ENCODE data around the gene ANTKMT. TPM values are rescaled to one million over a fixed set of nuclear protein-coding genes. Genes with fewer than 3 reads are reported as not detected.
A peak's percentile ranks its signal among the peaks of the same experiment; 100 is the strongest.
"Not testable (repeated sequence)": the region's sequence is repeated elsewhere in the genome, so short reads cannot be mapped to it uniquely, and the experiment has no call there.

ANTKMT gene
- total RNA-seq, 2 experiments from 2014 or later, result 21.6 to 23.2 TPM

DNA sequence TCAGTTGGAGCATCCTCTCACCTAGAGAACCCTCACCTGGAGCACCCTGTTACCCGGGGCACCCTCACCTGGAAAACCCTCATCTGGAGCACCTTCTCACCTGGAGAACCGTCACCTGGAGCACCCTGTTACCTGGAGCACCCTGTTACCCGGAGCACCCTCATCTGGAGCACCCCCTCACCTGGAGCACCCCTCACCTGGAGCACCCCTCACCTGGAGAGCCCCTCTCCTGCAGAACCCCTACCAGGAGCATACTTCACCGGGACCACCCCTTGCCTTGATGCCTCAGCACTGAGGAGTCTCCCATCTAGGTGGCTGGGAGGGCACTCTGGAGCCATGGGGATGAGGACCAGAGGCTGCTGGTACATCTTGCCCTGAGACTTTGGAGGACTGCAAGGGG is 12.0 kb upstream of the ANTKMT start:
- no peak overlapping the region for H3K27ac Mint-ChIP-seq
- H3K36me3 Mint-ChIP-seq, result no peaks in the 10 kb centered on the region
- H3K4me3 Mint-ChIP-seq, result no peak overlapping the region
- no peak for DNase-seq
- H3K27me3 Mint-ChIP-seq, result peaks cover 40% of the 10 kb centered on the region
- POLR2A ChIA-PET, result interaction anchor here (1.0 kb wide), 1 partner anchor 79 kb away, joined by 4 read pairs; the partner anchor contains the start of genes CHTF18 and RPUSD1
- no peaks in the 10 kb centered on the region for H3K9me3 Mint-ChIP-seq
- no peaks in the 10 kb centered on the region for H3K4me1 Mint-ChIP-seq
- no peak for ATAC-seq (ENCODE audit: low read depth)

DNA sequence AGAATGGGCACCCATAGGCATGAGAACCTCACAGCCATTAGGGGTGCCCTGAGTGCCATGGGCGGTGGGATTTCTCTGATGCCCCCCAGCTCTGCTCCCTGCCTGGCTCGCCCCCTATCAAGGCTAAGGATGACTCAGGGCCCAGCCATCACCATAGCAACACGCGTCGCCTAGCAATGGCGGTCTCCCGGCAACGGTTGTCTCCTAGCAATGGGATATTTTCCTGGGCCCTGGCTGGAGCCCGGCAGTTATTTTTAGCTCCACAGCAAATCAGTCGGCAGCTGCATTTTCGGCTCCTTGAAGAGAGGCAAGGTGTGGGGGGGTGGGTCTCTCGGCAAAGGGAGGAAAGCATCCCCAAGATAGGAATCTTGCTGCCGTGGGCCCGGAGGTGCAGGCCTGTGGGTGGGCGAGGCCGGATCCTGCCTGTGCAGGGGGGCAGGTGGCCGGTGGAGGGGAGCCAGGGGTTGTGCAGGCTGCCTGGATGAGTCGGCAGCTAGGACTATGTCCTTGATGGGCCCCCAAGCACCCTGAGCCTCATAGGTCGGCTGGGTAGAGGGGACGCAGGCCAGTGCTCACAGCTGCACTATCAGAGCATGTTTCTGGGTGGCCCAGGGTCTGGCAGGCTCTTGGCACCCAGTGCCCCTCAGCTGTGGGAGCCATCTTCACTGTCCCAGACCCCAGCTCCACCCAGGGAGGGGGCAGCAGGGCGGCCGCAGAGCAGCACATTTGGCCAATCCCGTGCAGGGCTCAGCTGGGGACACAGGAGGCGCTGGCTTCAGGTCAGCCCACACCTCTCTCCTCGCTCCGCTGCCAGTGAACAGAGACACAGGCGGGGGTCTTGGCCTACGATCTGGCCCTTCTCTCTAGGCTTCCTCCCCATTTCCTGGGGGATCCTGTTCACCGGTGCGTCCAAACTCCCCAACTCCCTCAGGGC is 11.1 kb upstream of the ANTKMT start:
- Mint-ChIP-seq H3K4me3 (no peak overlapping the region), H3K27ac (no peak overlapping the region), H3K4me1 (peaks cover 3% of the 10 kb centered on the region), H3K9me3 (no peaks in the 10 kb centered on the region), H3K27me3 (peaks cover 37% of the 10 kb centered on the region), H3K36me3 (no peaks in the 10 kb centered on the region)
- POLR2A ChIA-PET, result interaction anchor here (0.5 kb wide), 1 partner anchor 347 kb away, joined by 3 read pairs; no protein-coding TSS in a partner anchor
- DNase-seq (no peak), ATAC-seq (ENCODE audit: low read depth) (no peak)

DNA sequence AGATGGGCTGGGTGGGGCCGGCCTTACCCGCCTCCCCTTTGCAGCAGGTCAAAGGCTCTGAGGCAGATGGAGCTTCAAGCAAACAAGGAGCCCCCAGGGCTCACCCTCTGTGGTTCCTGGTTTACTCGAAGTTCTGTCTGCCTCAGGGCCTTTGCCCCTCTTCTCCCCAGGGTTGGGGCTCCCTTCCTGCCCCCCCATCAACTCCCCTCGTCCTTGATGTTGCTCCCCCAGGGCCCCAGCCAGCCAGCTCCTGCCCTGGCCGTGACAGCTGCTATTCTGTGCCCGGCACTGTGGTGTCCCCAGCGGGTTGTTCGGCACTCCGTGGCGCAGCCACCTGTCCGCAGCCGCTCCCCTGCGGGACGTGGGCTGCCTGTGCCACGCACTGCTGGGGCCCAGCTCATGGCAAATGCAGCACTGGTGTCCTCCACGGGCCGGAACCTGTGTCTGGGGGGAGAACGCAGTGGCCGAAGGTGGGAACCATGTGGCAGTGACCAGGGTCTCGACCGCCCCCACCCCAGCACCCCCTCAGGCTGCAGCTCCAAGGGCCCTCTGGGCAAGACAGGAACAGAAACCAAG is 10.4 kb upstream of the ANTKMT start:
- no peak for ATAC-seq (ENCODE audit: low read depth)
- DNase-seq, result no peak
- H3K36me3 Mint-ChIP-seq, result no peaks in the 10 kb centered on the region
- peaks cover 37% of the 10 kb centered on the region for H3K27me3 Mint-ChIP-seq
- H3K9me3 Mint-ChIP-seq, result no peaks in the 10 kb centered on the region
- H3K27ac Mint-ChIP-seq, result no peak overlapping the region
- H3K4me3 Mint-ChIP-seq, result no peak overlapping the region
- POLR2A ChIA-PET, result interaction anchor here (0.5 kb wide), 1 partner anchor 347 kb away, joined by 3 read pairs; no protein-coding TSS in a partner anchor
- H3K4me1 Mint-ChIP-seq, result peaks cover 3% of the 10 kb centered on the region

DNA sequence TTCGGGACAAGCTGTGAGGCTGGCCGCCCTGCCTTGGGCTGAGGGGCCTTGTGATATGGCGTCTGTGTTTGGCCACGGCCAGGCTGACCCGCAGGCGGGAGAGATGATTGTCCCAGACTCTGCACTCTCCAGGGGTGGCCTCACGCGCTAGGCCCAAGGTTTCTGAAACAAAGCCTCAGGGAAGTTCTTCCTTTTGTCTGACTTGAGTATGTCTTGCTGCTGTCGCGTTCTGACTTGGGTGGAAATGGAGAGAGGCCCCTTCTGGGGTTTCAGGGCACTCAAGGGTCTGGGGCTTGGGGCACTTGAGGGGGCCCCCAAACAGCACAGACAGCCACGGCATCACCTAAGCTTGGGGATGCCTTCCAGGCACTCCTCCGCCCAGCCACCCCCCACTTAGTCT is 9.9 kb upstream of the ANTKMT start:
- peaks cover 3% of the 10 kb centered on the region for H3K4me1 Mint-ChIP-seq
- H3K4me3 Mint-ChIP-seq, result no peak overlapping the region
- H3K27me3 Mint-ChIP-seq, result peaks cover 41% of the 10 kb centered on the region
- no peaks in the 10 kb centered on the region for H3K9me3 Mint-ChIP-seq
- H3K36me3 Mint-ChIP-seq, result no peaks in the 10 kb centered on the region
- POLR2A ChIA-PET, result no interaction called here
- ATAC-seq (ENCODE audit: low read depth) (no peak), DNase-seq (no peak)
- H3K27ac Mint-ChIP-seq, result no peak overlapping the region

DNA sequence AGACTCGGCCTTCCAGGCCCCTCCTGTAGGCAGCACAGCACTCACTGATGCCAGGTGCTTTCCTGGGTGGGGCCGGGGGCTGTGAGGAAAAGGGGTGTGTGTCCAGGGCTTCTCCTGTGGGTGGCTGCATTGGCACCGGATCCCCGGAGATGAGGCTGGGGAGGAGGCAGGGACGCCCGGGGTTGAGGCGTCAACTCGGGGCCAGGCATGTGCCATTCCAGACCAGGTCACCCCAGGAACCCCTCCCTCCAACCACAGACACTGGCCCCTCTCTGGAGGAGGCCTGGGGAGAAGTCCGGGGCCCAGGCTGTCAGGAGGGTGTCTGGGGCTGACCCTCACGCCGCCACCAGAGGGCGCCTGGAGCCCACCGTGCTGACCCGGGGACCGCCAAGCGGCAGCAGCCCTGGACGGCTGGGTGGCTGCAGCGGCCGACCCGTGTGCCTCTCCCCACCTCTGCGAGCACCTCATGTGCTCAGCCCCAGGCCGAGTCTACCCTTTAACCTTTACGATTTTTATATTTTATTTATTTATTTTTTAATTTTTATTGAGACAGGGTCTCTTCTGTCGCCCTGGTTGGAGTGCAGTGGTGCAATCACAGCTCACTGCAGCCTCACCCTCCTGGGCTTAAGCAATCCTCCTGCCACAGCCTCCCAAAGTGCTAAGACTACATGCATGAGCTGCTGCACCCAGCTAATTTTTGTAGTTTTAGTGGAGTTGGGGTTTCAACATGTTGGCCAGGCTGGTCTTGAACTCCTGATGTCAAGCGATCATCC is 9.2 kb upstream of the ANTKMT start:
- no peaks in the 10 kb centered on the region for H3K36me3 Mint-ChIP-seq
- DNase-seq (peak; percentile 89), ATAC-seq (ENCODE audit: low read depth) (peak; percentile 66)
- POLR2A ChIA-PET, result interaction anchor here (1.0 to 1.2 kb wide), 2 partner anchors 29 to 74 kb away, joined by 4 to 5 read pairs; partner anchors contain the start of gene CIAO3
- H3K9me3 Mint-ChIP-seq, result no peaks in the 10 kb centered on the region
- H3K27ac Mint-ChIP-seq, result no peak overlapping the region
- H3K4me3 Mint-ChIP-seq, result no peak overlapping the region
- H3K4me1 Mint-ChIP-seq, result peaks cover 4% of the 10 kb centered on the region
- peaks cover 39% of the 10 kb centered on the region for H3K27me3 Mint-ChIP-seq

DNA sequence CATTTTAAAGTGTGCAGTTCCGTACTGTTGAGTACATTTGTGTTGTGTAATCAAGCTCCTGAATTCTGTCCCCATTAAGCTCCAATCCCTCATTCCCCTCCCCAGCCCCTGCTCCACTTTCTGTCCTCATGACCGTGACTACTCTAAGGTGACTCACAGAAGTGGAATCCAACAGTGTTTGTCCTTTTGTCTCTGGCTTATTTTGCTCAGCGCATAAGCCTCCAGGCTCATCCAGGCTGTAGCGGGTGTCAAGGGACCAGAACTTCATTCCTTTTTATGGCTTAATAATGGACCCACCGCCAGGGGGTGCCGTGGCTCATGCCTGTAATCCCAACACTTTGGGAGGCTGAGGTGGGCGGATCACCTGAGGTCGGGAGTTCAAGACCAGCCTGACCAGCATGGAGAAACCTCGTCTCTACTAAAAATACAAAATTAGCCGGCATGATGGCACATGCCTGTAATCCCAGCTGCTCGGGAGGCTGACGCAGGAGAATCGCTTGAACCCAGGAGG is 8.2 kb upstream of the ANTKMT start:
- not testable (repeated sequence) for H3K4me1 Mint-ChIP-seq

DNA sequence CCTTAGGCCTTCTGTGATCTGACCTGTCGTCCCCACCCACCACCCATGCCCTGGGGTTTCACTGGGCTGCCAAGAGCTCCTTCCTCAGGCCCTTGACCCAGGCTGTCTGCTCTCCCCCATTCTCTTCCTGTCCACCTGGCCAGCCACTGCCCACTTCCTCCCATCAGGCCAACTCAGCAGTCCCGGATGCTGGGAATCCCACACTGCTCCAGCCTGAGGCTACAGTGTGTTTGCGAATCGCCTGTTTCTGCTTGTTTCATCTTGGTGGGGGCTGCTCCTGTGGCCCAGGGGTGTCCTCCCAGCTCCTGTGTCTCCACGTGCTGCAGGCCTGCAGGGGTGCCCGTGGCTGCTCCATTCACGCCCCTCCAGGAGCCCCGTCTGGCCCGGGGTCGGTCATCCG is 6.9 kb upstream of the ANTKMT start:
- peaks cover 20% of the 10 kb centered on the region for H3K27me3 Mint-ChIP-seq
- peaks cover 4% of the 10 kb centered on the region for H3K4me1 Mint-ChIP-seq
- DNase-seq, result no peak
- H3K27ac Mint-ChIP-seq, result no peak overlapping the region
- no peak for ATAC-seq (ENCODE audit: low read depth)
- H3K9me3 Mint-ChIP-seq, result no peaks in the 10 kb centered on the region
- POLR2A ChIA-PET, result interaction anchor here (0.6 to 2.1 kb wide), 2 partner anchors 39 to 74 kb away, joined by 3 to 6 read pairs; partner anchors contain the start of genes CHTF18 and RPUSD1
- no peaks in the 10 kb centered on the region for H3K36me3 Mint-ChIP-seq
- H3K4me3 Mint-ChIP-seq, result no peak overlapping the region

More for the DNA sequence above, 8.2 kb upstream of the ANTKMT start:
- not testable (repeated sequence) for H3K36me3 Mint-ChIP-seq; DNase-seq; H3K9me3 Mint-ChIP-seq; H3K4me3 Mint-ChIP-seq; H3K27ac Mint-ChIP-seq; ATAC-seq (ENCODE audit: low read depth)
- H3K27me3 Mint-ChIP-seq, result peaks cover 31% of the 10 kb centered on the region
- POLR2A ChIA-PET, result interaction anchor here (0.7 to 1.2 kb wide), 4 partner anchors 15 to 73 kb away, joined by 3 to 7 read pairs (median 4); no protein-coding TSS in a partner anchor

DNA sequence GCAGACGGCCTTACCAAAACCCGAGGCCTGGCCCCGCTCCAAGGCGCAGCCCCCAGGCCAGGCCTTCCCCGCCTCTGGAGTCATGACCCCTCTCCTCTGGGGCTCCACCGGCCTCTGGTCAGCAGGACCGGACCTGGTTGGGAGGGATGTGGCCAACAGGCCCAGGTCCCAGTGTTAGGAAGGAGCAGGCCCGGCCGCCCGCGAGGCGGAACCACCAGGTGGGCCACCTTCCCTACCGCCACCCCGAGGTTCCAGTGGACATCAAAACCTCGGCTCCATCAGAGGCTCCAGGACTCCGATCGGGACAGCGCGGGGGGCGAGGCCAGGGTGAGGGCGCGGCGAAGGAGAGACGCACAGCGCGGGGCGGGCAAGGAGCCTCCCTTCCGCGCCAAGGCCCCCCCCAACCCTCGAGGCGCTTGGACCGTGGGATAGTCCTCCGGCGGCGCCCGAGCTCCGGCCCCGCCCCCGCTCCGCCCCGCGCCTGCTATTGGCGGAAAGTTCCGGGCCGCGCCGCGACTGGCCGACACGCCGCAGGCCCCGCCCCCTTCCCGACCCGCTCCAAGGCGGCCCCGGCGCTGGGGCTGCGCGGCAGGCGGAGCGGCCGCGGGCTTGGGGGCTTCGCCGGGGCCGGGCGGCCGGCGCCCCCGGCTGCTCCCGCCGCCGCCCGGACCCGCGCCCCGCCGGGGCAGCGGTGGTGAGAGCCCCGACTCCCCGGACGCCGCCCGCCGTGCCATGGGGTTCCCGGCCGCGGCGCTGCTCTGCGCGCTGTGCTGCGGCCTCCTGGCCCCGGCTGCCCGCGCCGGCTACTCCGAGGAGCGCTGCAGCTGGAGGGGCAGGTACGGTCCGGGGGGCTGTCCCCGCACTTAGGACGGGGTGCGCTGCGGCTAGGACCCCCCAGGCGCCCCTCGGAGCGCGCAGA is 6.1 kb upstream of the ANTKMT start, which contains the start of gene METRN:
Gene METRN, plus strand, starts transcription at position 561 of the 919 bp plus-strand sequence. Its CDS starts 172 bp downstream, at position 733.
- peak within 1 kb of the TSS; percentile 25 for H3K4me3 Mint-ChIP-seq
- peak; percentile 97 for DNase-seq
- peaks cover 14% of the 10 kb centered on the region for H3K27me3 Mint-ChIP-seq
- H3K36me3 Mint-ChIP-seq, result no peaks in the 10 kb centered on the region
- H3K4me1 Mint-ChIP-seq, result peaks cover 4% of the 10 kb centered on the region
- H3K9me3 Mint-ChIP-seq, result no peaks in the 10 kb centered on the region
- H3K27ac Mint-ChIP-seq, result no peak within 1 kb of the TSS
- POLR2A ChIA-PET, result interaction anchor here (0.6 to 2.3 kb wide), 6 partner anchors 10 to 1219 kb away, joined by 3 to 11 read pairs (median 5); partner anchors contain the start of genes CHTF18, CIAO3 and RPUSD1
- peak; percentile 84 for ATAC-seq (ENCODE audit: low read depth)

DNA sequence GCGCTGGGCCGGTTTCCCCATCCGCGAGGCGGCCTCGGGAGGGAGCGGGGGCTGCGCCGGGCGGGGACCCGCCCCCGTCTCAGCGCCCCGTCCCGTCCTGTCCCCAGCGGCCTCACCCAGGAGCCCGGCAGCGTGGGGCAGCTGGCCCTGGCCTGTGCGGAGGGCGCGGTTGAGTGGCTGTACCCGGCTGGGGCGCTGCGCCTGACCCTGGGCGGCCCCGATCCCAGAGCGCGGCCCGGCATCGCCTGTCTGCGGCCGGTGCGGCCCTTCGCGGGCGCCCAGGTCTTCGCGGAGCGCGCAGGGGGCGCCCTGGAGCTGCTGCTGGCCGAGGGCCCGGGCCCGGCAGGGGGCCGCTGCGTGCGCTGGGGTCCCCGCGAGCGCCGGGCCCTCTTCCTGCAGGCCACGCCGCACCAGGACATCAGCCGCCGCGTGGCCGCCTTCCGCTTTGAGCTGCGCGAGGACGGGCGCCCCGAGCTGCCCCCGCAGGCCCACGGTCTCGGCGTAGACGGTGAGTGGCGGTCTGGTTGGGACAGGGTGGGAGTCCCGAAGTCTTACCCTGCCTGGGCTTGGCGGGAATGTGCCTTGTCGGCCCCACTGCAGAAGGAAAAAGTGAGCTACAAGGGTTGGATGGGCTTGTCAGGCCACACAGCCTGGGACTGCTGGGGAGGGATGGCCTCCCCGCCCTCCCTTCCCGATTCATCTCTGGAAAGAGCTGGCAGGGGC is 5.3 kb upstream of the ANTKMT start:
- ATAC-seq (ENCODE audit: low read depth) (peak; percentile 9), DNase-seq (no peak)
- Mint-ChIP-seq H3K4me1 (peaks cover 7% of the 10 kb centered on the region), H3K36me3 (no peaks in the 10 kb centered on the region), H3K27me3 (peaks cover 14% of the 10 kb centered on the region), H3K4me3 (peak overlapping the region; percentile 25), H3K9me3 (no peaks in the 10 kb centered on the region), H3K27ac (no peak overlapping the region)
- POLR2A ChIA-PET, result interaction anchor here (0.6 to 2.3 kb wide), 7 partner anchors 9 to 1218 kb away, joined by 3 to 11 read pairs (median 5); partner anchors contain the start of genes CHTF18, CIAO3 and RPUSD1

DNA sequence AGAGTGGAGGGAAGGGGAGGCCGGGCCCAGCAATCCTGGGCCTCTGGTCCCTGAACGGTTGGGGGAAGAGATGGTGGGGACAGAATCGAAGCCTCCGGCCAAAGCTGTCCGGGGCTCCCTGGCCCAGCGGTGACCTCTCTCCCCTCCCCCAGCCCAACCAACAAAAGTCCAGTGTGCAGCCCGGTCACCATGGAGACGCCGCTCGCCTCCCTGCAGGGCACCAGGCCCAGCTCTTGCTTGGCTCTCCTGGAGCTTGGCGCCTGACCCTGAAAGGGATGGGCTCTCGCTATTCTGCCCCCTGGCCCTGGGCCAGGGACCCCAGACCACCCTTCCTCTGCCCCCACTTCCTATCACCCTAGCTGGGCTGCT is 4.8 kb upstream of the ANTKMT start:
- POLR2A ChIA-PET, result interaction anchor here (1.0 to 2.3 kb wide), 5 partner anchors 9 to 24 kb away, joined by 3 to 11 read pairs (median 5); partner anchors contain the start of gene CIAO3
- DNase-seq, result no peak
- peaks cover 7% of the 10 kb centered on the region for H3K4me1 Mint-ChIP-seq
- no peaks in the 10 kb centered on the region for H3K9me3 Mint-ChIP-seq
- H3K36me3 Mint-ChIP-seq, result no peaks in the 10 kb centered on the region
- ATAC-seq (ENCODE audit: low read depth), result no peak
- H3K27me3 Mint-ChIP-seq, result peaks cover 13% of the 10 kb centered on the region
- peak overlapping the region; percentile 42 for H3K4me3 Mint-ChIP-seq
- H3K27ac Mint-ChIP-seq, result no peak overlapping the region

DNA sequence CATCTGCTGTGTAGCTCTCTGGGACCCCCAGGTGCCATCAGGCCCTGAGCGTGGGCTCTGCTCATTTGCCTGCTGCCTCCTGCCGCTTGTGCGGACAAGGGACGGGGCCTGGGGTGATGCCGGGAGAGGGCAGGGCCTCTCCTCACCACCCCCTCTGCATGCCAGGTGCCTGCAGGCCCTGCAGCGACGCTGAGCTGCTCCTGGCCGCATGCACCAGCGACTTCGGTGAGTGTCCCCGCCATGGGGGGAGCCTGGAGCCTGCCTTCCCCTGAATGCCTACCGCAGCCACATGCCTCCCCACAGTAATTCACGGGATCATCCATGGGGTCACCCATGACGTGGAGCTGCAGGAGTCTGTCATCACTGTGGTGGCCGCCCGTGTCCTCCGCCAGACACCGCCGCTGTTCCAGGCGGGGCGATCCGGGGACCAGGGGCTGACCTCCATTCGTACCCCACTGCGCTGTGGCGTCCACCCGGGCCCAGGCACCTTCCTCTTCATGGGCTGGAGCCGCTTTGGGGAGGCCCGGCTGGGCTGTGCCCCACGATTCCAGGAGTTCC is 4.1 kb upstream of the ANTKMT start:
- Mint-ChIP-seq H3K4me1 (peaks cover 7% of the 10 kb centered on the region), H3K27me3 (peaks cover 12% of the 10 kb centered on the region), H3K9me3 (no peaks in the 10 kb centered on the region), H3K4me3 (no peak overlapping the region), H3K27ac (no peak overlapping the region), H3K36me3 (no peaks in the 10 kb centered on the region)
- DNase-seq (no peak), ATAC-seq (ENCODE audit: low read depth) (no peak)
- POLR2A ChIA-PET, result interaction anchor here (1.1 to 2.3 kb wide), 3 partner anchors 10 to 21 kb away, joined by 3 to 11 read pairs (median 5); no protein-coding TSS in a partner anchor

All from activated naive CD8-positive, alpha-beta T cell treated with anti-CD3 and anti-CD28 coated beads, Interleukin-2, amount 10 ng/mL, durations not matched to agents 7 days and 5 days (primary cell).